Lung (tissue), 12 donors: Measurements from ENCODE around the gene PAQR9. TPM values are rescaled to one million over a fixed set of nuclear protein-coding genes. Genes with fewer than 3 reads are reported as not detected.

Experiments used
- ATAC-seq: fragments of 200-7000 bp; cut with Tn5 transposase; one replicate; pipeline ENCODE4 v1.9.1; 2020; ENCODE audit warnings: moderate number of reproducible peaks; ENCODE audit not compliant: insufficient read depth, low FRiP score
- DNase-seq, 3 donors: peaks; one replicate each; pipeline ENCODE4 v3.0.0-alpha.2; 2013 to 2017
- H3K27ac ChIP-seq, 2 donors: one replicate each; pipeline ENCODE4 v1.5.1; 2013; ENCODE audit warnings: mild to moderate bottlenecking in 2 of 2, moderate library complexity in 2 of 2, control low read depth in 1 of 2, inconsistent platforms in 1 of 2, low read depth in 1 of 2, low read length in 1 of 2
- H3K27me3 ChIP-seq, 3 donors: one replicate each; pipeline ENCODE4 v1.5.1; 2013; ENCODE audit warnings: low read length in 2 of 3; ENCODE audit not compliant: control insufficient read depth in 3 of 3, insufficient read depth in 3 of 3
- H3K36me3 ChIP-seq, 4 donors: one replicate each; pipeline ENCODE4 v1.5.1; 2013; ENCODE audit warnings: low read length in 4 of 4, mild to moderate bottlenecking in 1 of 4, moderate library complexity in 1 of 4; ENCODE audit not compliant: control insufficient read depth in 4 of 4, insufficient read depth in 4 of 4
- H3K4me1 ChIP-seq, 5 donors: one replicate each; pipeline ENCODE4 v1.5.1; 2013; ENCODE audit warnings: low read length in 5 of 5, mild to moderate bottlenecking in 2 of 5, moderate library complexity in 1 of 5; ENCODE audit not compliant: control insufficient read depth in 5 of 5, insufficient read depth in 5 of 5
- H3K4me3 ChIP-seq: one replicate; pipeline ENCODE4 v1.5.1; 2013; ENCODE audit warnings: mild to moderate bottlenecking, control low read depth, moderate library complexity
- H3K9ac ChIP-seq, 2 donors: one replicate each; pipeline ENCODE4 v1.5.1; 2013; ENCODE audit warnings: low read length in 2 of 2, control low read depth in 1 of 2; ENCODE audit not compliant: insufficient read depth in 1 of 2
- H3K9me3 ChIP-seq, 4 donors: one replicate each; pipeline ENCODE4 v1.5.1; 2013; ENCODE audit warnings: low read length in 3 of 4, mild to moderate bottlenecking in 1 of 4, moderate library complexity in 1 of 4; ENCODE audit not compliant: control insufficient read depth in 4 of 4, insufficient read depth in 3 of 4
- WGBS, 2 donors: extraction: QIAGEN DNeasy Blood & Tissue Kit; methylation state at CpG; one replicate each; pipeline ENCODE4 v1.1.7; 2013; 5-methylcytosine and 5-hydroxymethylcytosine counted together
- polyA plus RNA-seq, 2 donors: library from polyadenylated mRNA; stranded (reverse); fragments of 200-250 nt; gene quantifications; one replicate each; pipeline ENCODE4 v1.2.1, GENCODE V29; 2013
- total RNA-seq, 2 donors: library from RNA; depleted of rRNA in 1 of 2; stranded (reverse); fragments of >200 nt in 1 of 2; gene quantifications; one replicate each; pipeline ENCODE4 v1.2.1, GENCODE V29; 2014 to 2021
- TF ChIP-seq, protein P1 (sequence below): IDR thresholded peaks from 2 replicates; pipeline ENCODE4 v1.5.1; 2012; ENCODE audit warnings: mild to moderate bottlenecking; ENCODE audit errors: control extremely low read depth, extremely low read depth
- donor health status: control.
- donor health status: control.
- donor health status: Bipolar disorder and iron deficiency.
- donor health status: healthy.
- donor health status: DM: yes; HTN: yes; CAD: no.

The PAQR9 gene
- total and polyA plus RNA-seq, 4 donors = not detected

DNA sequence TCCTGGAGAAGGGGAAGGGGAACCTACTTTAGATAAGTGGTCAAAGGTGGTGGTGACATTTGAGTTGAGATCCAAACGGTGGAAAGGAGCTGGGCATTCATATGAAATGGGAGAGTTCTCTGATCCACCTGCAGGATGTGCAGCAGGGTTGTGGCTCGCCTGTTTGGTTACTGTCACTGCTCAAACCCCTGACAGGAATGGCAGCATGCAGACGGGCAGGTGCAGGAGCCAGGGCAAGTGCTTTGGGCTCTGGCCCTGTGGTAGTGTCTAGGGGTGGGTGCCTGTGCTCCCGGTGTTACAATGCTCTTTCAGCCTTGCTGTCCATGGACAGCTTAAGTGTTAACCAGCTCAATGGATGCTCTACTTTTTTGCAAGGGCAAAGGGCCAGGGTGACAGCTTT is 18.5 kb downstream of the PAQR9 start:
- no peak for ATAC-seq
- no peak overlapping the region for H3K9ac ChIP-seq
- WGBS, 2 donors = 86 to 90% methylated on average over 4 of the region's 4 CpGs
- TF ChIP-seq, protein P1, sequence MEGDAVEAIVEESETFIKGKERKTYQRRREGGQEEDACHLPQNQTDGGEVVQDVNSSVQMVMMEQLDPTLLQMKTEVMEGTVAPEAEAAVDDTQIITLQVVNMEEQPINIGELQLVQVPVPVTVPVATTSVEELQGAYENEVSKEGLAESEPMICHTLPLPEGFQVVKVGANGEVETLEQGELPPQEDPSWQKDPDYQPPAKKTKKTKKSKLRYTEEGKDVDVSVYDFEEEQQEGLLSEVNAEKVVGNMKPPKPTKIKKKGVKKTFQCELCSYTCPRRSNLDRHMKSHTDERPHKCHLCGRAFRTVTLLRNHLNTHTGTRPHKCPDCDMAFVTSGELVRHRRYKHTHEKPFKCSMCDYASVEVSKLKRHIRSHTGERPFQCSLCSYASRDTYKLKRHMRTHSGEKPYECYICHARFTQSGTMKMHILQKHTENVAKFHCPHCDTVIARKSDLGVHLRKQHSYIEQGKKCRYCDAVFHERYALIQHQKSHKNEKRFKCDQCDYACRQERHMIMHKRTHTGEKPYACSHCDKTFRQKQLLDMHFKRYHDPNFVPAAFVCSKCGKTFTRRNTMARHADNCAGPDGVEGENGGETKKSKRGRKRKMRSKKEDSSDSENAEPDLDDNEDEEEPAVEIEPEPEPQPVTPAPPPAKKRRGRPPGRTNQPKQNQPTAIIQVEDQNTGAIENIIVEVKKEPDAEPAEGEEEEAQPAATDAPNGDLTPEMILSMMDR = no peak
- no peak overlapping the region for H3K27ac ChIP-seq
- H3K9me3 ChIP-seq = peaks cover 0 to 6% (median 0%) of the 10 kb centered on the region in 4 donors
- peaks cover 0 to 6% (median 0%) of the 10 kb centered on the region in 5 donors for H3K4me1 ChIP-seq
- H3K27me3 ChIP-seq = peaks cover 0 to 13% (median 11%) of the 10 kb centered on the region in 3 donors
- DNase-seq = no peak
- no peak overlapping the region for H3K4me3 ChIP-seq
- no peaks in the 10 kb centered on the region for H3K36me3 ChIP-seq

DNA sequence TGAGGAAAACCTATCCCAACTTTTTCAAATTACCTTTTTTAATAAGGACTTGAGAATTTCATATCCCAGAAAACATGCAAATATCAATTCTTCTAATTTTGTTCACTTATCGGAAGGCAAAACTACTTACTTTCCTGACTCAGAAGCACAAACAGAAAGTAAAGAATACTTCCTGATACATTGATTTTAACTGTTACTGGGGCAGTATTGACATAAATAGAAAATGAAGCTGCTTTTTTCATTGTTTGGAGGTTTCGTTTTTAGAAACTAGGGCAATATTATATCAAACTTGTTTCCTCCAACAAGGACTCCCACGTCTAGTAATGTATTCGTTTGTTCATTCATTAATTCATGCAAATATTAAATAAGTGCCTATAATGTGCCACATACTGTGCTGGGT is 19.1 kb downstream of the PAQR9 start:
- peaks cover 0 to 13% (median 11%) of the 10 kb centered on the region in 3 donors for H3K27me3 ChIP-seq
- no peak overlapping the region for H3K9ac ChIP-seq
- 52 to 65% methylated on average over 4 of the region's 4 CpGs for WGBS, 2 donors
- ATAC-seq (no peak), DNase-seq (no peak)
- no peak overlapping the region for H3K4me3 ChIP-seq
- no peaks in the 10 kb centered on the region for H3K36me3 ChIP-seq
- peaks cover 0 to 6% (median 0%) of the 10 kb centered on the region in 4 donors for H3K9me3 ChIP-seq
- H3K4me1 ChIP-seq = peaks cover 0 to 6% (median 0%) of the 10 kb centered on the region in 5 donors
- TF ChIP-seq, protein P1 = no peak
- H3K27ac ChIP-seq = no peak overlapping the region

DNA sequence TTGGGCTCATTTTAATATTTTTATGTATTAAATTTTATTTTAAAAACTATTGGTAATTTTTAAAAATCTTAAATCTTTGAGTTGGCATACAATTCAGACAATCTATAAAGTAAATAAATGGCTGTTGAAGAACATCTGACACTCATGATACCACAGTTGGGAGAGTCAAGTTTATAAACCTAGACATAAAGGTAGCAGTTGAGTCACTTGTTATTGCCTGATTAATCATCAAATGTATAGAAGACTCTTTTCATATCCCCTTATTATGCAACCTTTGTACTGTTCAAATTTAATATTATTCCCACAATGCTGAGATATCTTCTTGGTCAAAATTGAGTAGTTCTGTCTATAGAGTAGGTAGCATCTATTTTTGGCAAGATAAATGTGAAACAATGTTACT is 19.6 kb downstream of the PAQR9 start:
- H3K4me1 ChIP-seq = peaks cover 0 to 6% (median 0%) of the 10 kb centered on the region in 5 donors
- ATAC-seq (no peak), DNase-seq (no peak)
- no peaks in the 10 kb centered on the region for H3K36me3 ChIP-seq
- no peak overlapping the region for H3K9ac ChIP-seq
- H3K9me3 ChIP-seq = peaks cover 0 to 6% (median 0%) of the 10 kb centered on the region in 4 donors
- no peak overlapping the region for H3K27ac ChIP-seq
- no peak overlapping the region for H3K4me3 ChIP-seq
- TF ChIP-seq, protein P1 = no peak
- H3K27me3 ChIP-seq = peaks cover 0 to 13% (median 11%) of the 10 kb centered on the region in 3 donors

DNA sequence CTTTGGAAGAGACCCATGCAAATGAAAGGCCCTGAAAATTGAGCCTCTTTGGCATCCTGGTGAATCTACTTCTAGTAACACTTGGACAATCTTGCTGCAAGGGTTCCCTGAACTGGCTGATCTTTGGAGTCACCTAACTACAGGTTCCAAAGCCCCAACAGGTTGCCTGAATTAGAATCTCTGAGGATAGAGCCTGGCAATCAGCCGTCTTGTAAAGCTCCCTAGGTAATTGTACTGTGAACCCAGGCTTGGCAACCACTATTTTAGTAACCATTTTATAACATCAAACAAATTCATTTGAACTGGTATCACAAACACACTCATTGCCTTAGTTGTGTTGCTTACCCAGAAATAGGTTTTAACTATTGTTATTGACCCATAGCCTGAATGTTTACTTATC is 20.1 kb downstream of the PAQR9 start:
- no peak for ATAC-seq
- TF ChIP-seq, protein P1 = no peak
- no peaks in the 10 kb centered on the region for H3K36me3 ChIP-seq

More for the DNA sequence above, 20.1 kb downstream of the PAQR9 start:
- H3K9ac ChIP-seq = no peak overlapping the region
- H3K9me3 ChIP-seq = peaks cover 0 to 6% (median 0%) of the 10 kb centered on the region in 4 donors
- peaks cover 0 to 13% (median 11%) of the 10 kb centered on the region in 3 donors for H3K27me3 ChIP-seq
- no peak for DNase-seq
- peaks cover 0 to 6% (median 0%) of the 10 kb centered on the region in 5 donors for H3K4me1 ChIP-seq
- WGBS, 2 donors = 90 to 94% methylated on average over 1 of the region's 1 CpG
- no peak overlapping the region for H3K4me3 ChIP-seq
- H3K27ac ChIP-seq = no peak overlapping the region
